B cell (primary cell): Measurements from ENCODE around the gene RHPN2.

Source experiments
- EZH2 ChIP-seq: IDR thresholded peaks from 2 replicates; pipeline ENCODE4 v1.6.1; 2012; ENCODE audit warnings: borderline replicate concordance, low read depth, mild to moderate bottlenecking, moderate library complexity, low read length; ENCODE audit not compliant: insufficient read depth, poor library complexity, severe bottlenecking
- TF ChIP-seq, protein P1 (sequence below): fragments of 200-600 bp; IDR thresholded peaks from one replicate; pipeline ENCODE4 v1.8.0; 2022; ENCODE audit warnings: antibody characterized with exemption, mild to moderate bottlenecking

DNA sequence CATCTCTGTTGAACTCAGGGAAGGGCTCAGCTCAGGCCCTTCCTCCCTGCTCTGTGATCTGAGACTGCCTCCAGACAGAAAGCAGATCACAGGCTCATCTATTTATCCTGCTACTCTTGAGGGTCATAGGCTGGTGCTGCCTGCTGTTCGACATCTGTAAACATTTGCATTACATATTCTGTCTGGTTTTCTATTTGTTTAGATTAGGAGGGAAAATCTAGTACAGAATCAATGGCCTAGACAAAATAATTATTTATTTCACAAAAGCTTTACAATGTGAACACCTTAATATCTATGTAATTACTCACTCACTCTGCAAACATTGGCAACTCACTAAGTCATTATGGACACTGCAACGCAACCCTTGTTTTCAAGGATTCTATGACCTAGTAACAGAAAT, 135.9 kb downstream of the RHPN2 start:
- TF ChIP-seq, protein P1, sequence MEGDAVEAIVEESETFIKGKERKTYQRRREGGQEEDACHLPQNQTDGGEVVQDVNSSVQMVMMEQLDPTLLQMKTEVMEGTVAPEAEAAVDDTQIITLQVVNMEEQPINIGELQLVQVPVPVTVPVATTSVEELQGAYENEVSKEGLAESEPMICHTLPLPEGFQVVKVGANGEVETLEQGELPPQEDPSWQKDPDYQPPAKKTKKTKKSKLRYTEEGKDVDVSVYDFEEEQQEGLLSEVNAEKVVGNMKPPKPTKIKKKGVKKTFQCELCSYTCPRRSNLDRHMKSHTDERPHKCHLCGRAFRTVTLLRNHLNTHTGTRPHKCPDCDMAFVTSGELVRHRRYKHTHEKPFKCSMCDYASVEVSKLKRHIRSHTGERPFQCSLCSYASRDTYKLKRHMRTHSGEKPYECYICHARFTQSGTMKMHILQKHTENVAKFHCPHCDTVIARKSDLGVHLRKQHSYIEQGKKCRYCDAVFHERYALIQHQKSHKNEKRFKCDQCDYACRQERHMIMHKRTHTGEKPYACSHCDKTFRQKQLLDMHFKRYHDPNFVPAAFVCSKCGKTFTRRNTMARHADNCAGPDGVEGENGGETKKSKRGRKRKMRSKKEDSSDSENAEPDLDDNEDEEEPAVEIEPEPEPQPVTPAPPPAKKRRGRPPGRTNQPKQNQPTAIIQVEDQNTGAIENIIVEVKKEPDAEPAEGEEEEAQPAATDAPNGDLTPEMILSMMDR, result no peak
- no peak for TF ChIP-seq EZH2
